NT2/D1 (cell line): ENCODE results near the gene MDK.

Experiments
- DNase-seq: peaks from one replicate; pipeline ENCODE4 v3.0.0-alpha.2; 2011; ENCODE audit warnings: low read depth, low spot score
- H3K27me3 ChIP-seq: 2 replicates; pipeline ENCODE4 v1.6.0; 2011; ENCODE audit warnings: mild to moderate bottlenecking; ENCODE audit not compliant: insufficient read length, insufficient read depth
- H3K36me3 ChIP-seq: 2 replicates; pipeline ENCODE4 v1.6.1; 2011; ENCODE audit warnings: mild to moderate bottlenecking, low read length, mixed read lengths; ENCODE audit not compliant: insufficient read depth, insufficient read length
- H3K4me1 ChIP-seq: 2 replicates; pipeline ENCODE4 v1.5.1; 2011; ENCODE audit not compliant: insufficient read depth, insufficient read length
- H3K4me3 ChIP-seq: 2 replicates; pipeline ENCODE4 v1.5.1; 2011; ENCODE audit warnings: low read depth; ENCODE audit not compliant: insufficient read length
- H3K9ac ChIP-seq: 2 replicates; pipeline ENCODE4 v1.6.0; 2011; ENCODE audit warnings: low read depth; ENCODE audit not compliant: insufficient read length
- H3K9me3 ChIP-seq: 2 replicates; pipeline ENCODE4 v1.5.1; 2011; ENCODE audit warnings: mild to moderate bottlenecking, low read length; ENCODE audit not compliant: insufficient read depth
- SUZ12 ChIP-seq: IDR thresholded peaks from 2 replicates; pipeline ENCODE4 v1.6.1; 2011; ENCODE audit not compliant: insufficient read length, insufficient read depth; ENCODE audit errors: extremely low read depth
- YY1 ChIP-seq: IDR thresholded peaks from 2 replicates; pipeline ENCODE4 v1.6.1; 2011; ENCODE audit not compliant: insufficient read length, insufficient read depth
- ZNF274 ChIP-seq: IDR thresholded peaks from 2 replicates; pipeline ENCODE4 v1.6.1; 2011; ENCODE audit warnings: mild to moderate bottlenecking, low read depth, low read length

The MDK gene

GRCh38 chr11:46348566-46349401 lies 32.7 kb upstream of the MDK start:
- Histone ChIP-seq H3K4me1 (peaks cover 60% of the 10 kb centered on the region), H3K27me3 (peaks cover 19% of the 10 kb centered on the region), H3K36me3 (peaks cover 51% of the 10 kb centered on the region), H3K4me3 (peak overlapping the region; percentile 96), H3K9ac (peak overlapping the region; percentile 98), H3K9me3 (no peaks in the 10 kb centered on the region)
- DNase-seq: no peak
- no peak for TF ChIP-seq ZNF274
- TF ChIP-seq SUZ12: no peak

DNA sequence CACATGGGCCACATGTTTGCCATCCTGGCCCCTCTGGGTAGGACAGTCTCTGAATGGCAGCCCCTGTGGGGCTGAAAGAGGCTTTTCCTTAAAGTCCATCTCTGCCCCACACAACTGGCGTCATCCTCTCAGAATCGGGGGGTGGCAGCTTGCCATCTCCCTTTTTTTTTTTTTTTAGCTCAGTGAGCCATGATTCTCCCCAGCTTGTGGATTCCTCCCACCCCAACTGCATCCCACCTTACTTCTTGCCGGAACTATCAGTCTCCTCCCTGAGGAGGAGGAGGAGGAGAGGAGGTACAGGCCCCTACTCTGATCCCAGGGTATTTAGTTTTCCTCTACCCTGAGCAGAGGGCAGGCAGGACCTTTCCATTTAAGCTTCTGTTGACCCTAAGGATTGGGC lies 30.8 kb upstream of the MDK start:
- peaks cover 56% of the 10 kb centered on the region for H3K4me1 ChIP-seq
- peak overlapping the region; percentile 45 for H3K9ac ChIP-seq
- no peak overlapping the region for H3K4me3 ChIP-seq
- no peak for TF ChIP-seq ZNF274
- no peak for TF ChIP-seq SUZ12
- H3K36me3 ChIP-seq: peaks cover 57% of the 10 kb centered on the region
- H3K9me3 ChIP-seq: no peaks in the 10 kb centered on the region
- DNase-seq: no peak
- H3K27me3 ChIP-seq: peaks cover 13% of the 10 kb centered on the region

DNA sequence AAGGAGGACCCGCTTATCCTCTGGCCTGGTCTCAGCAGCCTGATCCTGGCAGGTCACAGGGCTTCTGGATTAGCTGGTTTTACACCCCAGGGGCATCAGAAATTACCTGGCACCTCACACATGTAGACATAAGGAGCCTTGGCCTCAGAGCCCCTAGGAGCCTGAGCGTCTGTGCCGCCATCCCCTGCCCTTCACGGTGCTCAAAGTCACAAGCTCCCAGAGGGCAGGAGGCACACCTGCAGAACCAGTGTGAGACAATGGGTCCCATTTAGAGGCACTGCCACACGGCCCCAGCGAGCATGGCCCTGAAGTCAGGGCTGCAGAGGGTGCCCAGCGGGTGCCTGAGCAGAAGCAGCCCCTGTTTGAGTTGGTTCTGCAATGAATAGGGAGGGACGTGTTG lies 30.3 kb upstream of the MDK start:
- peaks cover 9% of the 10 kb centered on the region for H3K27me3 ChIP-seq
- no peak for DNase-seq
- peaks cover 57% of the 10 kb centered on the region for H3K4me1 ChIP-seq
- H3K9ac ChIP-seq: peak overlapping the region; percentile 45
- no peaks in the 10 kb centered on the region for H3K9me3 ChIP-seq
- TF ChIP-seq ZNF274: no peak
- no peak for TF ChIP-seq SUZ12
- TF ChIP-seq YY1: no peak
- no peak overlapping the region for H3K4me3 ChIP-seq
- H3K36me3 ChIP-seq: peaks cover 59% of the 10 kb centered on the region

DNA sequence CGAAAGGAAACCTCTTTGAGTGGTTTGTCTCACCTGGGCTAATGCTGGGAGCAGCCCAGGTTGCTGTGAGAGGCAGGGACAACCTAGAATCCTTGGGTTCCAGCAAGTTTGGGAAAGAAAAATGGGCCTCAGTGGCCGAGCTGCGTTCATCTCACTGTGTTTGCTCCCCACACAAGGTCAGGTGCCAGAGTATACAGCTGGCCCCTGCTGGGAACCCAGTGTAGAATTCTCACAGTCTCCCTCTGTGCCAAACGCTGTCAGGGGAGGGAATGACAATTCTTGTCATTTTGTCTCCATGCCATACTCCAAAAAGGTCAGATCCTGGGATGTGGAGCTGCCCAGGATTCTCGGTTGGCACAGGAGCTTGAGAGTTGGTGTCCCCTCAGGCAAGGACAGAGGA lies 29.9 kb upstream of the MDK start:
- Histone ChIP-seq H3K9me3 (no peaks in the 10 kb centered on the region), H3K9ac (peak overlapping the region; percentile 61), H3K4me3 (no peak overlapping the region), H3K4me1 (peaks cover 62% of the 10 kb centered on the region), H3K27me3 (peaks cover 4% of the 10 kb centered on the region), H3K36me3 (peaks cover 63% of the 10 kb centered on the region)
- DNase-seq: no peak
- no peak for TF ChIP-seq ZNF274
- TF ChIP-seq YY1: no peak
- no peak for TF ChIP-seq SUZ12

DNA sequence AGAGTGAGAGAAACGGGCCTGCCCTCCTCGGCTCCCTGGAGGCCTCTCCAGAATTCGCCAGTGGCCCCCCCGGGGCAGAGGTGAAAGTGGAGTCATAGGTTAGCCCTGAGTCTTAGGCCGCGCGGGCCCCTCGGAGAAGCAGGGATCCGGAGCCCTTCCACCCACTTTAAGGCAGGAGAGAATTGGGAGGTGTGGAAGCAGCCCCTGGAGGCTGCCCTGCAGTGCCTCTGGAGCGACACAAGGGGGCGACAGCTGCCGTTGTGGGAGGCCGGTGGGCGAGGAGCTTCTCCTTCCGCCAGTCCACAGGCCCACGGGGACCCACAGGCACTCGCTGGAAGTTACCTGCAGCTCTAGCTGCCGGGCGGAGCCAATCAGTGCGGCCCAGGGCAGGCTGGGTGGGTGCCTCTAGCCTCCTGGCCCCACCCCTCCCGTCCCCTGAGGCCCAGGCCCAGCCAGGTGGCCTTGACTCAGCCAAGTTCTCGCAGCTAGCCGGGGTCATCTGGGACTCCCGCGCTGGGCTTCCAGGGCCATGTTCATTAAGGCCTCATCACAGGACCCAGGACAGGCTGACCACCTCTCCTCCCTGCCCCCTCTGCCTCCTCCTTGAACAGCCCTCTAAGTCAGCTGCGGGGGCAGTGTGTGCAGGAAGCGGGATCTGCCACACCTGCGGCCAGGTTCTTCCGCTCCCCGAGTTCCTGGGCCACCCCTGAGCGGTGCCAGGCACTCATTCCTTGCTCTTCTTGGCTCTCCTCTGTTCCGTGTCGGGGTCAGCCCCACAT lies 29.2 kb upstream of the MDK start:
- Histone ChIP-seq H3K4me3 (no peak overlapping the region), H3K36me3 (peaks cover 63% of the 10 kb centered on the region), H3K9me3 (no peaks in the 10 kb centered on the region), H3K9ac (peak overlapping the region; percentile 61), H3K27me3 (no peaks in the 10 kb centered on the region), H3K4me1 (peaks cover 59% of the 10 kb centered on the region)
- no peak for DNase-seq
- TF ChIP-seq YY1 (no peak), SUZ12 (no peak)

- H3K9me3 ChIP-seq: no peaks in the 10 kb centered on the region
- no peak for DNase-seq
- TF ChIP-seq ZNF274 (no peak), SUZ12 (no peak), YY1 (no peak)
- no peak overlapping the region for H3K4me3 ChIP-seq
- H3K36me3 ChIP-seq: peaks cover 62% of the 10 kb centered on the region
- peaks cover 58% of the 10 kb centered on the region for H3K4me1 ChIP-seq
- H3K9ac ChIP-seq: peak overlapping the region; percentile 52
- H3K27me3 ChIP-seq: no peaks in the 10 kb centered on the region
Measured at GRCh38 chr11:46353698-46354097, 27.8 kb upstream of the MDK start.

GRCh38 chr11:46356924-46357482 lies 24.5 kb upstream of the MDK start:
- Histone ChIP-seq H3K4me1 (peaks cover 51% of the 10 kb centered on the region), H3K4me3 (no peak overlapping the region), H3K9ac (peak overlapping the region; percentile 54), H3K9me3 (no peaks in the 10 kb centered on the region), H3K27me3 (no peaks in the 10 kb centered on the region), H3K36me3 (peaks cover 33% of the 10 kb centered on the region)
- TF ChIP-seq ZNF274 (no peak), SUZ12 (no peak), YY1 (no peak)
- no peak for DNase-seq
